Right atrium auricular region (tissue), 2 donors: ENCODE results near the gene LRRC26. TPM values are rescaled to one million over a fixed set of nuclear protein-coding genes. Genes with fewer than 3 reads are reported as not detected.

Experiments used
- DNase-seq: peaks from one replicate; pipeline ENCODE4 v3.0.0-alpha.2; 2019; ENCODE audit warnings: low spot score
- H3K27ac ChIP-seq, 2 donors: fragments of 200-600 bp; sonication (generic); 1 replicate in 1 of 2; 2 replicates in 1 of 2; pipeline ENCODE4 v1.5.1; 2016 to 2019
- H3K27me3 ChIP-seq, 2 donors: fragments of 200-600 bp; sonication (generic); one replicate each; pipeline versions ENCODE4 v1.5.1 to v1.6.0; 2017 to 2019
- H3K36me3 ChIP-seq: fragments of 200-600 bp; sonication (generic); one replicate; pipeline ENCODE4 v1.5.1; 2016
- H3K4me1 ChIP-seq, 2 donors: fragments of 200-600 bp; sonication (generic); one replicate each; pipeline versions ENCODE4 v1.5.1 to v1.6.0; 2017 to 2019
- H3K4me3 ChIP-seq, 2 donors: fragments of 200-600 bp; sonication (generic); 1 replicate in 1 of 2; 2 replicates in 1 of 2; pipeline ENCODE4 v1.5.1; 2017 to 2019; ENCODE audit warnings: mild to moderate bottlenecking in 1 of 2, moderate library complexity in 1 of 2
- H3K9me3 ChIP-seq, 2 donors: fragments of 200-600 bp; sonication (generic); one replicate each; pipeline ENCODE4 v1.5.1; 2019
- CTCF ChIP-seq, 2 donors: fragments of 200-600 bp; sonication (generic); IDR thresholded peaks; one replicate each; pipeline ENCODE4 v1.5.1; 2019; ENCODE audit warnings: antibody characterized with exemption in 2 of 2
- total RNA-seq, 2 donors: library from RNA; depleted of rRNA; stranded (reverse); fragments of >200 nt; gene quantifications; one replicate each; pipeline ENCODE4 v1.1.0, GENCODE V29; 2016

Gene LRRC26
- total RNA-seq, 2 donors from 2014 or later: not detected

- no peak for DNase-seq
- no peaks in the 10 kb centered on the region for H3K36me3 ChIP-seq
- peaks cover 0 to 4% of the 10 kb centered on the region in 2 donors for H3K27me3 ChIP-seq
- H3K9me3 ChIP-seq: no peaks in the 10 kb centered on the region
- no peak for TF ChIP-seq CTCF (IDR thresholded peaks at IDR 0.05)
- no peak overlapping the region for H3K4me3 ChIP-seq
- no peaks in the 10 kb centered on the region for H3K4me1 ChIP-seq
- H3K27ac ChIP-seq: no peak overlapping the region
Observed at GRCh38 chr9:137149363-137149762, 20.5 kb downstream of the LRRC26 start.

GRCh38 chr9:137148661-137149060, 21.2 kb downstream of the LRRC26 start:
- Histone ChIP-seq H3K27me3 (peaks cover 0 to 4% of the 10 kb centered on the region in 2 donors), H3K4me3 (no peak overlapping the region), H3K9me3 (no peaks in the 10 kb centered on the region), H3K36me3 (no peaks in the 10 kb centered on the region), H3K4me1 (no peaks in the 10 kb centered on the region), H3K27ac (no peak overlapping the region)
- TF ChIP-seq CTCF (IDR thresholded peaks at IDR 0.05): no peak
- no peak for DNase-seq

- H3K4me1 ChIP-seq: no peaks in the 10 kb centered on the region
- no peak overlapping the region for H3K27ac ChIP-seq
- H3K4me3 ChIP-seq: no peak overlapping the region
- peaks cover 0 to 4% of the 10 kb centered on the region in 2 donors for H3K27me3 ChIP-seq
- TF ChIP-seq CTCF (IDR thresholded peaks at IDR 0.05): no peak
- H3K36me3 ChIP-seq: no peaks in the 10 kb centered on the region
- no peaks in the 10 kb centered on the region for H3K9me3 ChIP-seq
- no peak for DNase-seq
Observed at GRCh38 chr9:137148242-137148641, 21.6 kb downstream of the LRRC26 start.

- Histone ChIP-seq H3K4me3 (no peak overlapping the region), H3K4me1 (no peaks in the 10 kb centered on the region), H3K36me3 (no peaks in the 10 kb centered on the region), H3K9me3 (no peaks in the 10 kb centered on the region), H3K27me3 (peaks cover 0 to 4% of the 10 kb centered on the region in 2 donors), H3K27ac (no peak overlapping the region)
- no peak for TF ChIP-seq CTCF (IDR thresholded peaks at IDR 0.05)
- no peak for DNase-seq
Observed at GRCh38 chr9:137147793-137148160, 22.1 kb downstream of the LRRC26 start.

- H3K4me3 ChIP-seq: no peak overlapping the region
- DNase-seq: no peak
- no peaks in the 10 kb centered on the region for H3K9me3 ChIP-seq
Observed at GRCh38 chr9:137147091-137147792, 22.6 kb downstream of the LRRC26 start.

More at GRCh38 chr9:137147091-137147792, 22.6 kb downstream of the LRRC26 start:
- H3K36me3 ChIP-seq: no peaks in the 10 kb centered on the region
- peaks cover 0 to 4% of the 10 kb centered on the region in 2 donors for H3K27me3 ChIP-seq
- no peak for TF ChIP-seq CTCF (IDR thresholded peaks at IDR 0.05)
- no peaks in the 10 kb centered on the region for H3K4me1 ChIP-seq
- H3K27ac ChIP-seq: no peak overlapping the region
